Measurements from ENCODE around the gene SCP2D1.

GRCh38 chr20:18794428-18794787, 19.2 kb upstream of the SCP2D1 start:
- TF ChIP-seq CTCF (IDR thresholded peaks at IDR 0.05 in 8 of 11, conservative IDR thresholded peaks at IDR 0.05 in 3 of 11) (no peak), POLR2A (IDR thresholded peaks at IDR 0.05) (no peak)

All from spleen (tissue), 7 donors.